Epithelial cell of prostate (primary cell): ENCODE data around the gene TOMT.
A peak's percentile ranks its signal among the peaks of the same experiment; 100 is the strongest.
"Not testable (repeated sequence)": the region's sequence is repeated elsewhere in the genome, so short reads cannot be mapped to it uniquely, and the experiment has no call there.

Source experiments
- DNase-seq: peaks from one replicate; pipeline ENCODE4 v3.0.0-alpha.2; 2011; ENCODE audit warnings: low read depth, low spot score
- H3K27ac ChIP-seq: fragments of 450-650 bp; 2 replicates; pipeline ENCODE4 v1.5.1; 2017; ENCODE audit warnings: mild to moderate bottlenecking

The TOMT gene

GRCh38 chr11:72123117-72123653 lies 17.5 kb downstream of the TOMT start:
- no peak overlapping the region for H3K27ac ChIP-seq
- no peak for DNase-seq

GRCh38 chr11:72124046-72124445 lies 18.3 kb downstream of the TOMT start:
- no peak for DNase-seq
- no peak overlapping the region for H3K27ac ChIP-seq

GRCh38 chr11:72125956-72126355 lies 20.2 kb downstream of the TOMT start:
- H3K27ac ChIP-seq: no peak overlapping the region
- DNase-seq: no peak

- H3K27ac ChIP-seq: no peak overlapping the region
- DNase-seq: no peak
Measured at GRCh38 chr11:72127923-72128322, 22.2 kb downstream of the TOMT start.

GRCh38 chr11:72129381-72129780 lies 23.7 kb downstream of the TOMT start:
- no peak for DNase-seq
- H3K27ac ChIP-seq: no peak overlapping the region

- no peak for DNase-seq
- no peak overlapping the region for H3K27ac ChIP-seq
Measured at GRCh38 chr11:72132646-72133045, 26.9 kb downstream of the TOMT start.

- DNase-seq: not testable (repeated sequence)
- peak within 1 kb of the TSS; percentile 45 for H3K27ac ChIP-seq
Measured at GRCh38 chr11:72135473-72135872, 29.7 kb downstream of the TOMT start, which contains the start of gene FOLR3. Gene FOLR3, plus strand, starts transcription at chr11:72135725. Its CDS starts 228 bp downstream, at chr11:72135953.

GRCh38 chr11:72135891-72136683 lies 30.4 kb downstream of the TOMT start:
- H3K27ac ChIP-seq: peak overlapping the region; percentile 45
- no peak for DNase-seq

- DNase-seq: no peak
- peak overlapping the region; percentile 45 for H3K27ac ChIP-seq
Measured at GRCh38 chr11:72136684-72137262, 31.0 kb downstream of the TOMT start.

- peak overlapping the region; percentile 98 for H3K27ac ChIP-seq
- DNase-seq: no peak
Measured at GRCh38 chr11:72138821-72139390, 33.2 kb downstream of the TOMT start.

GRCh38 chr11:72139500-72139899 lies 33.8 kb downstream of the TOMT start:
- H3K27ac ChIP-seq: peak overlapping the region; percentile 98
- DNase-seq: no peak

GRCh38 chr11:72140661-72141060 lies 34.9 kb downstream of the TOMT start:
- DNase-seq: no peak
- H3K27ac ChIP-seq: peak overlapping the region; percentile 98

GRCh38 chr11:72141066-72141465 lies 35.3 kb downstream of the TOMT start:
- H3K27ac ChIP-seq: peak overlapping the region; percentile 98
- DNase-seq: peak; percentile 65

GRCh38 chr11:72142086-72142485 lies 36.4 kb downstream of the TOMT start:
- peak overlapping the region; percentile 98 for H3K27ac ChIP-seq
- peak; percentile 34 for DNase-seq

- DNase-seq: not testable (repeated sequence)
- H3K27ac ChIP-seq: peak overlapping the region; percentile 98
Measured at GRCh38 chr11:72142543-72142942, 36.8 kb downstream of the TOMT start.

- H3K27ac ChIP-seq: peak overlapping the region; percentile 98
- peak; percentile 56 for DNase-seq
Measured at GRCh38 chr11:72144807-72145565, 39.3 kb downstream of the TOMT start.

GRCh38 chr11:72146625-72147024 lies 40.9 kb downstream of the TOMT start:
- peak overlapping the region; percentile 98 for H3K27ac ChIP-seq
- DNase-seq: no peak

GRCh38 chr11:72150882-72151281 lies 45.2 kb downstream of the TOMT start:
- no peak for DNase-seq
- H3K27ac ChIP-seq: peak overlapping the region; percentile 54

GRCh38 chr11:72153874-72154273 lies 48.1 kb downstream of the TOMT start:
- not testable (repeated sequence) for DNase-seq, H3K27ac ChIP-seq

- DNase-seq: no peak
- H3K27ac ChIP-seq: no peak overlapping the region
Measured at GRCh38 chr11:72154816-72155215, 49.1 kb downstream of the TOMT start.
